Trophoblast cell (in vitro differentiated cells and primary cell): ENCODE measurements around the gene ETFA.
"Not testable (repeated sequence)": the region's sequence is repeated elsewhere in the genome, so short reads cannot be mapped to it uniquely, and the experiment has no call there.

Experiments used
- DNase-seq, 2 donors: peaks; one replicate each; pipeline ENCODE4 v3.0.0-alpha.2; 2016
- H2AFZ ChIP-seq: 2 replicates; pipeline ENCODE4 v1.6.1; 2013; ENCODE audit warnings: low read length, moderate library complexity, mild to moderate bottlenecking; ENCODE audit not compliant: insufficient read depth, poor library complexity
- H2AK5ac ChIP-seq: 2 replicates; pipeline ENCODE4 v1.6.1; 2013; ENCODE audit warnings: mild to moderate bottlenecking, low read length
- H2BK120ac ChIP-seq: 2 replicates; pipeline ENCODE4 v1.6.1; 2013; ENCODE audit warnings: low read length, mild to moderate bottlenecking, moderate library complexity; ENCODE audit not compliant: insufficient read depth, poor library complexity
- H2BK12ac ChIP-seq: 2 replicates; pipeline ENCODE4 v1.6.1; 2013; ENCODE audit warnings: mild to moderate bottlenecking, low read length, moderate library complexity
- H2BK5ac ChIP-seq: 2 replicates; pipeline ENCODE4 v1.6.1; 2013; ENCODE audit warnings: low read length, low read depth, moderate library complexity, mild to moderate bottlenecking; ENCODE audit not compliant: poor library complexity
- H3K14ac ChIP-seq: 2 replicates; pipeline ENCODE4 v1.6.1; 2013; ENCODE audit warnings: mild to moderate bottlenecking, low read length
- H3K18ac ChIP-seq: 2 replicates; pipeline ENCODE4 v1.6.1; 2013; ENCODE audit warnings: mild to moderate bottlenecking, low read length
- H3K23ac ChIP-seq: 2 replicates; pipeline ENCODE4 v1.6.1; 2013; ENCODE audit warnings: low read length
- H3K27ac ChIP-seq: 2 replicates; pipeline ENCODE4 v1.5.1; 2013; ENCODE audit warnings: low read depth, mild to moderate bottlenecking, inconsistent platforms, low read length, moderate library complexity
- H3K27me3 ChIP-seq: 2 replicates; pipeline ENCODE4 v1.6.1; 2013; ENCODE audit warnings: inconsistent platforms, mild to moderate bottlenecking, low read length, moderate library complexity; ENCODE audit not compliant: insufficient read depth
- H3K36me3 ChIP-seq, 2 experiments: 1 replicate in 1 of 2; 2 replicates in 1 of 2; pipeline ENCODE4 v1.6.1; 2013; ENCODE audit warnings: low read length in 2 of 2, mild to moderate bottlenecking in 2 of 2, moderate library complexity in 1 of 2; ENCODE audit not compliant: insufficient read depth in 2 of 2, control insufficient read depth in 1 of 2
- H3K4ac ChIP-seq: 2 replicates; pipeline ENCODE4 v1.6.1; 2013; ENCODE audit warnings: low read depth, mild to moderate bottlenecking, low read length, moderate library complexity
- H3K4me1 ChIP-seq, 2 experiments: 1 replicate in 1 of 2; 2 replicates in 1 of 2; pipeline ENCODE4 v1.6.1; 2013; ENCODE audit warnings: low read length in 2 of 2, mild to moderate bottlenecking in 2 of 2, moderate library complexity in 1 of 2; ENCODE audit not compliant: insufficient read depth in 2 of 2, control insufficient read depth in 1 of 2
- H3K4me2 ChIP-seq: 2 replicates; pipeline ENCODE4 v1.6.1; 2013; ENCODE audit warnings: inconsistent platforms, mild to moderate bottlenecking, low read length, moderate library complexity
- H3K4me3 ChIP-seq: 2 replicates; pipeline ENCODE4 v1.5.1; 2013; ENCODE audit warnings: mild to moderate bottlenecking, low read depth, low read length, inconsistent platforms
- H3K79me1 ChIP-seq: one replicate; pipeline ENCODE4 v1.6.1; 2013; ENCODE audit warnings: low read length
- H3K79me2 ChIP-seq: 2 replicates; pipeline ENCODE4 v1.6.1; 2013; ENCODE audit warnings: low read length, mild to moderate bottlenecking; ENCODE audit not compliant: control insufficient read depth, insufficient read depth, poor library complexity
- H3K9ac ChIP-seq: 2 replicates; pipeline ENCODE4 v1.6.1; 2013; ENCODE audit warnings: mild to moderate bottlenecking, low read length
- H3K9me3 ChIP-seq: 2 replicates; pipeline ENCODE4 v1.6.1; 2013; ENCODE audit warnings: low read depth, mild to moderate bottlenecking, control low read depth, inconsistent platforms, low read length; ENCODE audit not compliant: insufficient read depth
- H4K12ac ChIP-seq: 2 replicates; pipeline ENCODE4 v1.6.1; 2013; ENCODE audit warnings: low read depth, mild to moderate bottlenecking, low read length, moderate library complexity
- H4K8ac ChIP-seq: 2 replicates; pipeline ENCODE4 v1.6.1; 2013; ENCODE audit warnings: low read depth, mild to moderate bottlenecking, low read length, moderate library complexity
- H4K91ac ChIP-seq: one replicate; pipeline ENCODE4 v1.6.1; 2013; ENCODE audit warnings: low read depth, mild to moderate bottlenecking, low read length, moderate library complexity
- WGBS: extraction: QIAGEN DNeasy Blood & Tissue Kit; methylation state at CpG from one replicate; pipeline ENCODE4 v1.1.7; 2013; ENCODE audit warnings: missing lambda C conversion rate; ENCODE audit not compliant: insufficient read length, insufficient coverage; ENCODE audit errors: extremely low coverage; 5-methylcytosine and 5-hydroxymethylcytosine counted together

ETFA gene

DNA sequence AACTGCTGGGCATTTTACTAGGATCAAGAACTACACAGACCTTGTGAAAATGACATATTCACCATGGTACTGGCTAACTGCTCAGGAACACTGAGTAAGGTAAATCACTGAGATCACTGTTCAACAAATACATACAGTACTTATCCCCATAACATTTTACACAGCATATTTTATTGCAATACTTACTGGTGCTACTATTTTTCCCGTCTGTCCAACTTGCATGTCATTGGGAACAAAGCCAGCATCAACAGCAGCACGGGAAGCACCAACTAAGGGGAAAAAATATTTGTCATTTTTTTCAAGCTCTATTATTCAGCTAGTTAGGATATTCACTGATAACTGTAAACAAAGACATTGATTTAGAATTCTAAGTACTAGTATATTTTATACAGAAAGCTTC is 37.0 kb downstream of the ETFA start:
- Histone ChIP-seq H3K4me3 (no peak overlapping the region), H2BK5ac (no peak overlapping the region), H2AK5ac (no peak overlapping the region), H3K9ac (no peak overlapping the region), H3K23ac (no peak overlapping the region), H4K12ac (no peak overlapping the region), H3K27me3 (no peaks in the 10 kb centered on the region), H3K9me3 (no peaks in the 10 kb centered on the region), H3K36me3 (peaks cover 8 to 10% of the 10 kb centered on the region in 2 experiments), H3K79me1 (no peaks in the 10 kb centered on the region), H3K14ac (no peak overlapping the region), H4K8ac (no peak overlapping the region), H2BK12ac (no peak overlapping the region), H4K91ac (no peak overlapping the region), H2BK120ac (no peak overlapping the region), H2AFZ (no peak overlapping the region), H3K18ac (no peak overlapping the region), H3K4ac (no peak overlapping the region), H3K4me2 (no peak overlapping the region), H3K79me2 (no peaks in the 10 kb centered on the region), H3K4me1 (no peaks in the 10 kb centered on the region), H3K27ac (no peak overlapping the region)
- no peak for DNase-seq
- no CpG with 5 or more reads among the region's 2 CpGs for WGBS

GRCh38 chr15:76270876-76271275 is 40.4 kb downstream of the ETFA start:
- H3K14ac ChIP-seq: no peak overlapping the region

DNA sequence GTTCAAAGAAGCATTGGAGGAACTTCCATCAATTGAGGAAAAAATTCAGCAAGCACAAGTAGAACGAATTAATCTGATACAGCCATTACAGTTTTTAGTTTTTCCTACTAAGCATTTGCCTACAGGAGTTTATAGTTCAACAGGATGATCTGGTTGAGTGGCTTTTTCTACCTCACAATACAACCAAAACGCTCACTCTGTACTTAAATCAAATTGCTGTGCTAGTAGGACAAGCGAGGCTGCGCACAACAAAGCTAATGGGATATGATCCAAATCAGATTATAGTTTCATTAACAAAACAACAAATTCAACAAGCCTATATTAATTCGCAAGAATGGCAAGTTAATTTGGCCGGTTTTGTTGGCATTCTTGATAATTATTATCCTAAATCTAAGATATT is 44.2 kb downstream of the ETFA start:
- Histone ChIP-seq H3K4ac (no peak overlapping the region), H2BK12ac (no peak overlapping the region), H3K4me1 (no peaks in the 10 kb centered on the region), H2BK5ac (no peak overlapping the region), H2AFZ (no peak overlapping the region), H3K9me3 (peaks cover 9% of the 10 kb centered on the region), H2BK120ac (no peak overlapping the region), H3K79me2 (no peaks in the 10 kb centered on the region), H3K9ac (no peak overlapping the region), H2AK5ac (no peak overlapping the region), H4K91ac (no peak overlapping the region), H3K23ac (no peak overlapping the region), H3K36me3 (peaks cover 17 to 27% of the 10 kb centered on the region in 2 experiments), H4K8ac (no peak overlapping the region), H3K18ac (no peak overlapping the region), H3K27ac (no peak overlapping the region), H3K14ac (no peak overlapping the region), H3K79me1 (no peaks in the 10 kb centered on the region), H3K4me2 (no peak overlapping the region), H3K4me3 (no peak overlapping the region), H3K27me3 (no peaks in the 10 kb centered on the region), H4K12ac (no peak overlapping the region)
- no CpG with 5 or more reads among the region's 6 CpGs for WGBS
- DNase-seq: peak in 1 of 2 donors; percentile 24

More at GRCh38 chr15:76270876-76271275, 40.4 kb downstream of the ETFA start:
- WGBS: no CpG with 5 or more reads among the region's 6 CpGs
- peaks cover 6% of the 10 kb centered on the region for H3K9me3 ChIP-seq
- H3K4me3 ChIP-seq: no peak overlapping the region
- H4K12ac ChIP-seq: no peak overlapping the region
- H3K4ac ChIP-seq: no peak overlapping the region
- H3K4me1 ChIP-seq: no peaks in the 10 kb centered on the region
- H4K8ac ChIP-seq: no peak overlapping the region
- H3K23ac ChIP-seq: no peak overlapping the region
- DNase-seq: peak; percentile 60 to 77
- H2BK12ac ChIP-seq: no peak overlapping the region
- no peak overlapping the region for H2BK5ac ChIP-seq
- H3K79me2 ChIP-seq: no peaks in the 10 kb centered on the region
- H3K79me1 ChIP-seq: no peaks in the 10 kb centered on the region
- H3K4me2 ChIP-seq: no peak overlapping the region
- no peak overlapping the region for H2AFZ ChIP-seq
- H3K27ac ChIP-seq: no peak overlapping the region
- no peaks in the 10 kb centered on the region for H3K27me3 ChIP-seq
- no peak overlapping the region for H4K91ac ChIP-seq
- no peak overlapping the region for H2AK5ac ChIP-seq
- H3K36me3 ChIP-seq: peaks cover 14 to 18% of the 10 kb centered on the region in 2 experiments
- no peak overlapping the region for H3K9ac ChIP-seq
- no peak overlapping the region for H3K18ac ChIP-seq
- H2BK120ac ChIP-seq: no peak overlapping the region

DNA sequence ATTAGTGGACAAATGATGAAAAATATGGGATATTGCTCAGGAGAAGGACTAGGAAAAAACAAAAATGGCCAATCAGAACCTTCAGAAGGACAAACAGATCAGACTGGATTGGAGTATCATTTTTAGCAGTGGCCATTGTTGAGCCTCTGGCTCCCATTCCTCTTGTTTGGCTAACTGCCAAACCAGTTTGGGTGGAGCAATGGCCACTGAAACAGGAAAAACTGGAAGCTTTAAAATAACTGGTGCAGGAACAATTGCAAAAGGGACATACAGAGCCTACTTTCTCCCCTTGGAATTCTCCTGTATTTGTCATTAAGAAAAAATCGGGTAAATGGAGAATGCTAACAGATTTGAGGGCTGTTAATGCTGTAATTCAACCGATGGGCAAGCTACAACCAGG is 45.5 kb downstream of the ETFA start:
- not testable (repeated sequence) for H3K4me2 ChIP-seq, H3K27ac ChIP-seq, H4K12ac ChIP-seq, H4K8ac ChIP-seq, H4K91ac ChIP-seq, H3K14ac ChIP-seq, H3K4me1 ChIP-seq, H3K27me3 ChIP-seq, H3K18ac ChIP-seq, H3K4me3 ChIP-seq, H2BK12ac ChIP-seq, H2AFZ ChIP-seq, H3K4ac ChIP-seq, H2AK5ac ChIP-seq, H2BK120ac ChIP-seq, H3K9ac ChIP-seq, H3K79me1 ChIP-seq, H2BK5ac ChIP-seq, H3K23ac ChIP-seq, H3K79me2 ChIP-seq
- Histone ChIP-seq H3K9me3 (peaks cover 13% of the 10 kb centered on the region), H3K36me3 (peaks cover 27 to 37% of the 10 kb centered on the region in 2 experiments)
- peak; percentile 60 to 85 for DNase-seq
- WGBS: no CpG with 5 or more reads among the region's 2 CpGs
